KOPT-K1 (cell line): ENCODE measurements around the gene ZNF385D.
"Not testable (repeated sequence)": the region's sequence is repeated elsewhere in the genome, so short reads cannot be mapped to it uniquely, and the experiment has no call there.

Experiments used
- H3K27ac ChIP-seq: fragments of 200-600 bp; sonication (generic); 2 replicates; pipeline ENCODE4 v1.5.1; 2016; ENCODE audit warnings: antibody characterized with exemption, mild to moderate bottlenecking, low read depth, low read length; ENCODE audit not compliant: poor library complexity, severe bottlenecking
- H3K36me3 ChIP-seq: fragments of 200-600 bp; sonication (generic); 2 replicates; pipeline ENCODE4 v1.5.1; 2017; ENCODE audit warnings: antibody characterized with exemption, mild to moderate bottlenecking, low read length, moderate library complexity; ENCODE audit not compliant: insufficient read depth
- H3K9me3 ChIP-seq: fragments of 200-600 bp; sonication (generic); 2 replicates; pipeline ENCODE4 v1.5.1; 2017; ENCODE audit warnings: antibody characterized with exemption, low read length, mild to moderate bottlenecking; ENCODE audit not compliant: insufficient read depth, poor library complexity, severe bottlenecking

Gene ZNF385D

DNA sequence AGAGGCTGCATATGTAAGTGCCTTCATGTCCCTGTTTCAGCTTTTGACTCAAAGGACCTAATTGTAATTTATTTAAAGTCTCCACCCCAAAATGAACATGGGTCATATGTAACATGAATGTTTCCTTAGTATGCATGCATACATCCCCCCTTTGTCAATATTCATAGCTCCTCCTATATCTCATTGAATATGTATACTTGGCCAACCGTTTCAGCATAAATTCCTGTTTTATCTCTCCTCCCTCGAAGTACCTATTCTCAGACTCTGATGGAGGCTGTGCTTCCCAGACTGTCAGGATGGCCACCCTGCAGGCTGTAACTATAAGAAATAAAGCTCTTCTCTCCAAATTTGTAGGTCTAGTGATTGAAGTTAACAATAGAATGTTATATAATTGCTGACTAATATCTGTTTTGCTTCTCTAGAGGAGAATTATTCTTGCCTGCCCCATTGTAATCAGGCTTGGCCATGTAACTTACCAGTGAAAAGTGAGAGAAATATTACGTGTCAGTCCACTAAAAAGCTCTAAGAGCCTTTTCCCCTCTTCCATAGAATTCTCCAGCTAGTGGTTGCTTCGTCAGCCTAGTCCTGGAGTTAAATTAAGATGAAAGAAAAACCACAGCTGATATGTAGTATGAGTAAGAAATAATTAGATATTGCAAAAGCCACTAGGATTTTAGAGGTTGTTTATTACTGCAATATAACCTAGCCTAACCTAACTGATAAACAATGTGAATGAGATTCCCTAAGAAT lies 245.1 kb downstream of the ZNF385D start:
- Histone ChIP-seq H3K9me3 (no peaks in the 10 kb centered on the region), H3K27ac (no peak overlapping the region)

DNA sequence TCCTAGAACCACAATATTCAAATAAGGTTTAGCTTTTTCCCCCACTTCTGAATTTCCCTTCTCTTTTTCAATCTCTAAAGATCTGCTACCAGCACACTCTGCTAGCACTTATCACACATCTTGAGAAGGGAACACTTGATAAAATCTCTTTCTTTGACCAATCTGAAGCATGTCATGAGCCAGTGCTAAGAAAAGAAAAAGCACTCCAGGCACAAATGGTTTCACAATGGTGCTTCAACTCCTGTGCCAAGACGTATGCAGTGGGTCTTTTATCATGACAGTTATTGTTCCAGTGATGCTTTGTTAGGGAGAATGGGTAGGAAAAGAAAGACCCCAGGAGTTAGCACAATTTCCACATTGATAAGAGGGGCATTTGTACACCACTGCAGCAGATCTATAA lies 248.4 kb downstream of the ZNF385D start:
- Histone ChIP-seq H3K36me3 (no peaks in the 10 kb centered on the region), H3K27ac (no peak overlapping the region), H3K9me3 (no peaks in the 10 kb centered on the region)

More for the DNA sequence above, 245.1 kb downstream of the ZNF385D start:
- H3K36me3 ChIP-seq, result no peaks in the 10 kb centered on the region

DNA sequence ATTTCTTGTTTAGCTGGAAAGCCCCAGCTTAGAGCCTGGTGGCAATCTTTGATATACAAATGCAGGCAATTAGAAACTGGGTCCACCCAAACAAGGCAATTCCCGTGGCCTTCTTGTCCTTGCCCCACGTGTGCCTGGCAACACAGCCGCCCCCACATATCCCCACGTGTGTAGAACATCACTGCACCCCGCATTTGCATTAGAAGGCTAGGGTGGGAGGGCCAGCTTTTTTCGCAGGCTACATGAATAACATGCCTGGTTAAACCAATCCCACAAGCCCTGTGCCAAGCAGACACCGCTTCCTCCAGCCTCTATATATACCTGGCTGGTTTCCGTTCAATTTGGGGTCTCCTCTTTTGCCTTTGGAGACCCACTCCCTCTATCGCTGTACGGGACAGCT lies 250.2 kb downstream of the ZNF385D start:
- Histone ChIP-seq H3K9me3 (no peaks in the 10 kb centered on the region), H3K36me3 (no peaks in the 10 kb centered on the region), H3K27ac (no peak overlapping the region)

DNA sequence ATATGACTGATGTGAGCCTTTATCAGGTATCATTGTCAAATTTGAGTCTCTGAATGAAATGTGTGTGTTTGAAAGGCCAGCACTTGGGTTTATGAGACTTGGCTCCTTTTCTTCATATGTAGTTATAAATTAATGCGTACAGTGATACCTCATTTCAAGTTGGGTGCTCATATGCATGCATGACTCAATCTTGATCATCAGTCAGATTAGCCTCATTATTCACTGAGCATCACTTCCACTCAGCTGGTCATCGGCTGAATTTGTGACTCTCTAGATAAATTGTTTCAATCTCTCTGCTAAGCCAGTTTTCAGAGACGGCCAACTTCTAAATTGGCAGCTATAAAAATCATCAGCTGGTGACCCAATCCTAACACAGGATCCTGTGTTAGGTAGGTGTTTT lies 260.3 kb downstream of the ZNF385D start:
- not testable (repeated sequence) for H3K36me3 ChIP-seq, H3K27ac ChIP-seq, H3K9me3 ChIP-seq

DNA sequence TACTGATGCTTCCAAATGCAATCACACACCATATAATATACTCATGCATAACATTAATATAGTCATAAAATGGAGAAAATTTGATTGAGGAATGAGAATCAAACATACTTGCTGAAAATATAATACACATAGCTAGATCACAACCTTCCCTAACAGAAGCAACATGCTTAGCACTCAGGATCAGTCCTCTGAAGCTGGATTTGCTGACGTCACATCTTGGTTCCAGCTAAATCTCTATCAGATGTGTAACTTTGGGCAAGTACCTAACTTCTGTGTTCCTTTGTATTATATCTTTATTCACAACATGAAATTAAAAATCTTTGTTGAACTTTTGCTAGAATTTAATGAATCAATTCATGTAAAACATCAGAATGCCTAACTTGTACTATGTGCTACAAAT lies 263.5 kb downstream of the ZNF385D start:
- no peaks in the 10 kb centered on the region for H3K36me3 ChIP-seq
- H3K27ac ChIP-seq, result no peak overlapping the region
- no peaks in the 10 kb centered on the region for H3K9me3 ChIP-seq

DNA sequence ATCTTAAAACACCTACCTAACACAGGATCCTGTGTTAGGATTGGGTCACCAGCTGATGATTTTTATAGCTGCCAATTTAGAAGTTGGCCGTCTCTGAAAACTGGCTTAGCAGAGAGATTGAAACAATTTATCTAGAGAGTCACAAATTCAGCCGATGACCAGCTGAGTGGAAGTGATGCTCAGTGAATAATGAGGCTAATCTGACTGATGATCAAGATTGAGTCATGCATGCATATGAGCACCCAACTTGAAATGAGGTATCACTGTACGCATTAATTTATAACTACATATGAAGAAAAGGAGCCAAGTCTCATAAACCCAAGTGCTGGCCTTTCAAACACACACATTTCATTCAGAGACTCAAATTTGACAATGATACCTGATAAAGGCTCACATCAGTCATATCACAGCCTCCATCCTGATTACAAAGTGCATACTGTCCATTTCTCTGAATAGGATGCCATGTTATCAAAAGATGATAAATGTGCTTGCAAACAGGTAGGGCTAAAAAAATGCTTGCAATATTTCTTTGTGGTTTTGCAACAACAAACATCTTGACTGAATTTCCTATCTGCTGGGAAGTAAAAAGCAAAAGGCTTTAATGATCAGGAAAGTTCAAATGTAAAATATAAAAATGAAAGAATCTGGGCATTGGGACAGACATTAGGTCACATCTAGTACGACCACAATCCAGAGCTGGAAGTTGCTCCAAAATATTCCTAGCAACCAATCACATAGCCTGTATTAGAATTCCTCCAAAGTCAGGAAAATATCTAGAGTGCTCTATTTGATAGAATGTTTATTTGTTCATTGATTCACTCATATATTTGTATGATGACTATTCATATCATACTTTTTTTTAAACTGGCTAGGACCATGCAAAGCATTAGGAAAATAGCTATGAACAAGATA lies 264.7 kb downstream of the ZNF385D start:
- H3K36me3 ChIP-seq, H3K9me3 ChIP-seq, H3K27ac ChIP-seq: not testable (repeated sequence)

DNA sequence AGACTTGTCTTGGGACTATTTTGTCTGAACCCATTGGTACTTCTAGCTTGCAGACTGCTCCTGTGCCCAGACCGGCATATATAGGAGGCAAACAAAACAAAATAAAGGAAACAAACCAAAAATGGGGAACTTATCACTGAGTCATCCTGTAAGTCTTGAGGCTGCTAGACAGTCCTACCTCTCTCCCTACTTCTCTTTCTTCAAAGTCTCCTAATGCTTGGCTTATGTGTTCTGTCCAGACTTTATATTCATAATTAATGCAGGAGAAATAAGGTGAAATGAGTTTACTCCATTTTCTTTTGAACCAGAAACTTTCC lies 266.2 kb downstream of the ZNF385D start:
- no peak overlapping the region for H3K27ac ChIP-seq

DNA sequence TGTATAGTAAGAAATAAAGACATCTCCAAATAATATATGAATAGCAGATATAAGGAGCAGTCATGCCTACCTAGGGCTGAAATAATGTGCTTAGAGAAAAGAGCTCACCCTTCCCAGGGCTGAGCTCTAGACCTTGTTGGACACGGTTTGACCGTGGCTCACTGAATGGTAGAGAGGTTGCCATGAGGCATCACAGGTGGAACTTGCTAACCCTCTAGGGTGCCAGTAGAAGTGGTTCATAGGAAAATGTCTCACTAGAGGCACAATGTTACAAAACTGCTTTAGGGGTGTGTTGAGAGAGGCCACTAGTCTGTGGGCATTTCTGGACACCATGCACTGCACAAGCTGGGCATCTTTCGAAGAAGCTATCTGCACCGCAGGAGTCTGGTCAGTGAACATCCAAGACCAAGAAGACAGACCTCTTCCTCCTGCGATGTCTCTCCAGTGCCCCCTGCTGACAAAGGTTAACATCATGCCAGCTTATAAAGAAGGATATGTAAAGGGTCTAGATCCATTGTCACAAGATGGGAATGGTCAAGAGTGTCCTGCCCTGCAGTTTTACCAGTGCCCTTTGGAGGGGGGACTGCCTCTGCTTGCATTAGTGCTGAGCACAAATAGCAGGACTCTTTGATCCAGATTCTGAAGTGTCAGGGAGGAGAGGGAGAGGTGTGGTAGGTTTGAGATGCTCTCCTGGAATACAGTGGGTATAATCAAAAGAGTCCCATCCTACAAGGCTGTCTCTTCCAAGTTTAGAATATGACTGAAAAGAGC lies 266.8 kb downstream of the ZNF385D start:
- Histone ChIP-seq H3K27ac (no peak overlapping the region), H3K36me3 (no peaks in the 10 kb centered on the region), H3K9me3 (no peaks in the 10 kb centered on the region)

More for the DNA sequence above, 266.2 kb downstream of the ZNF385D start:
- no peaks in the 10 kb centered on the region for H3K36me3 ChIP-seq
- no peaks in the 10 kb centered on the region for H3K9me3 ChIP-seq

DNA sequence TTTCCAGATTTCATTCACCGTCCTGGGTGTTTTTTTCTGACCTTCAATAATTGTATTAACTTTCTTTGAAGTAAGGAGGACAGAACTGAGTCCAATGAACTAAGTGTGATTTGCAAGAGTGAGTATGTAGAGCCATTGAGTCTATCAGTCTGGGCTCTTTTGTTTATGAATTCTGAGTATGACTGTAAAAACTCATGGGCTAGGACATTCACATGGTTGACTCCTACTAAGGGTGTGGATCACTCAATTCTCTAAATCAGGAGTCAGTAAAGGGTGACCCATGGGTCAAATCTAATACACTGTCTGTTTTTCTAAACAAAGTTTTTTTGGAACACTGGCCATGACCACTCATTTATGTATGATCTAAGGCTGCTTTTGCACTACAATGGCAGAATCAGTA lies 269.0 kb downstream of the ZNF385D start:
- H3K27ac ChIP-seq, result no peak overlapping the region
- H3K9me3 ChIP-seq, result no peaks in the 10 kb centered on the region
- H3K36me3 ChIP-seq, result no peaks in the 10 kb centered on the region

DNA sequence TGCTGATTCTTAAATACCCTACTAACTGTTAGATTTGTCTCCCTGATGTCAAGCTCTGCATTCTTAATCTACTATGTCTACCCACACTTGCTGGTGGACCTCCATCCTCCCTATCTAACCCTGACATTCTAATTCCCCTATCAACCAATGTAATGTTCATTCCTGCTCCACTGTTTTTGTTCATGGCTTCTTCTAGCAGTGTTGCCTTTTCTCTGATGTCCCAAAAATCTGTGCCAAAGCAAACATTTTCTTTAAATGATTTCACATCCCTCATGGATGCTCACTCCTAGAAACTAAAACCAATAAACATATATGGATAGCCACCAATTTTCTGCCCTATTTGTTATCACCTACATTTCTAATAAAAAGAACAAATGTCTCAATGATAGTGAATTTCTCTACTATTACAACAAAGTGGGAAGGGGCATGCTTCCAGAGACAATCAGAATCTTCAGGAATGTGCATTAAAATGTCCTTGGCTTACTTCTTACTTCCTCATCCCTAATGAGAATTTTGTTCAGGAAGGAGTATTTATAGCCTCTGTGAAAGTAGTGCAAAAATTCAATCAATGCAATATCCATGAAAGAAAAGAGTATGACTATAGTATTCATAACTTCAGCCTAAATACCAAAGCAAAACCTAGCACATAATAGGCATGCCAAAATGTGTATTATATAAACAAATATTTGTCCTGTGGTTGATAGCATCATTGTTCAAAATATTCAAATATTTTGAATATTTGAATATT lies 273.3 kb downstream of the ZNF385D start:
- no peak overlapping the region for H3K27ac ChIP-seq

DNA sequence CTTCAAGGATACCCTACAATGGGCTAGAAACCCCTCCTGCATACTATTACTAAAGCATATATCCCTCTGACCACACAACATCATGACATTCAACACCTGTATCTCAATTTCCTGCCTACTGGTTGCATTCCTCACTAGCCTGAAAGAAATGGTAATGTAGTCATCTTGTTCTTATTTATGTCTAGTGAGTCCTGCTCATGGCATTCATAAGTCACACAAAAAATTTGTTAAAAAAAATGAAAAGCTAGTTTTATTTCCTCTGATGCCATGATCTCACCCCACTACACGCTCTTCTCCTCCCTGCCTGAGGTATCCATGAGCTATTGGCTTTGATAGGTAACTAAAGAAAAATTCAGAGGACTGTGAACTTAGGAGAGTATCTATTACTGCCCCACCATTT lies 284.5 kb downstream of the ZNF385D start:
- H3K9me3 ChIP-seq, result no peaks in the 10 kb centered on the region
- no peaks in the 10 kb centered on the region for H3K36me3 ChIP-seq
- no peak overlapping the region for H3K27ac ChIP-seq

More for the DNA sequence above, 273.3 kb downstream of the ZNF385D start:
- Histone ChIP-seq H3K36me3 (no peaks in the 10 kb centered on the region), H3K9me3 (no peaks in the 10 kb centered on the region)

DNA sequence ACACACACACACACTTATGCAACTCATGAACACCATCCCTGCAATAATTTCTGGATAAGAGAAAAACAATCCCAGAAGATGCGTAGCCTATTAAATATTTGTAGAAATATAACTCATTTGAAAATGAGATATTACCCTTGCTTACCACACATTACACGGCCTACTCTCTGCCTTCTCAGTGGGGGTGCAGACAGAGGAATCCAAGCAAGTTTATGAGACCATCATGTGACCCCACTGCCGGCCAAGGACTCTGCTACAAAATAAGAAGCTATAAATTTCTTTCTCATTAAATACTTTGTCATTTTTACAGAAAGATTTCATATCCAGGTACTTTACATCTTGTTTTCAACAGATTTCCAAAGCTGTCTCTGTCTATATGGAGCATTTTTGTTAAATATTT lies 286.3 kb downstream of the ZNF385D start:
- no peaks in the 10 kb centered on the region for H3K36me3 ChIP-seq
- no peak overlapping the region for H3K27ac ChIP-seq
- no peaks in the 10 kb centered on the region for H3K9me3 ChIP-seq

DNA sequence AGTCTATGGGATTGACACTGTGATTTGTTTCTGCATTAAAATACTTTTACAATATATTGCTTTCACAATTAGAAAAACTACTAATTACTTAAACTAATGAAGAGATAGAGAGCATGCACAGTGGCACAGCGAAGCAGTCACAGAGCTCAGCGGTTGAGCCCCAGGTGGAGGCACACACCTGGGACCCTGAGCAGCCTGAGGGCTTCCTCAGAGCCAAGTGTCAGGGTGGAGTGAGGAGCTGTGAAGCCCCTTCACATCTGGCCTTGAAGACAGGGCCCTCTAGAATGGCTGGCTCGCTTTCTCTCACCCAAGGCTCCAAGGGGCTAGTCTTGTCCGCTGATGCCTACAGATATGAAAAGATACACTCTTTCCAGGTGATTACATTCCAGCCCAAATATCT lies 287.7 kb downstream of the ZNF385D start:
- Histone ChIP-seq H3K27ac (no peak overlapping the region), H3K9me3 (no peaks in the 10 kb centered on the region), H3K36me3 (no peaks in the 10 kb centered on the region)

DNA sequence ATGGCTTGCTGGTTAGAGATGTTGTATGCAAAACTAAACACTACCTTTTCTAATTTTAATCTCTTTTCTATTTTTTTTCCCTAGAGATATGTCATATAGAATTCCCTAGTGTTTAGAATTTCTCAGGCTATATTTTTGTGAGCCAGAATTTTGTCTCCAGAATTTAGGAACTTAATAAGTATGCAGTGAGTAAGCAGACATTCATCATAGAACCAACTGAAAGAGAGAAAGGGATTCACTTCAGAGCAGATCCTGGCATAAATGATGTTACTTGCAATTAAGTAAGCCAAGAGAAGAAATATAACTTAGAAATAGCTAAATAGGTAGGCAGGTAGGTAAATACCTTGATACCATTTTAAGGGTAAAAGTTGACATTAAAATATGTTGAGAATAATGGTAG lies 288.9 kb downstream of the ZNF385D start:
- Histone ChIP-seq H3K36me3 (no peaks in the 10 kb centered on the region), H3K9me3 (no peaks in the 10 kb centered on the region), H3K27ac (no peak overlapping the region)

DNA sequence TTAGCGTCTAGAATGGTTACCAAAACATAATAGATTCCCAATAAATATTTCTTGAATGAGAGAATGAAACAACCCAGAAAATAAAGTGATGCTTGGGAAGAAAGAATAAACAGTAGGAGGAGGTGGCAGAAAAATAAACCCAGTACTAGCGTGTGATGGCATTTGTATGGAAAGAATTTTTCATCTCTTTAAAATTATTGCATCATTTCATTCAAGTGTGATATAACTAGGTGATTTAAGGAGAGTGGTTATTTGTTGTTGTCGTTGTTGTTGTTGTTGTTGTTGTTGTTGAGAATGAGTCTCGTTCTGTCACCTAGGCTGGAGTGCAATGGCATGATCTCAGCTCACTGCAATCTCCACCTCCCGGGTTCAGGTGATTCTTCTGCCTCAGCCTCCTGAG lies 293.9 kb downstream of the ZNF385D start:
- no peaks in the 10 kb centered on the region for H3K9me3 ChIP-seq
- H3K27ac ChIP-seq, result no peak overlapping the region
- no peaks in the 10 kb centered on the region for H3K36me3 ChIP-seq
